Stimulated activated CD4-positive, alpha-beta T cell treated with anti-CD3 and anti-CD28 coated beads, Interleukin-2, amount 100 ng/mL, for 4 hours (primary cell): Measurements from ENCODE around the gene PGRMC1.
"Not testable (repeated sequence)": the region's sequence is repeated elsewhere in the genome, so short reads cannot be mapped to it uniquely, and the experiment has no call there.

Experiments used
- DNase-seq: peaks from one replicate; pipeline ENCODE4 v3.0.0-alpha.2; 2020; ENCODE audit warnings: low read depth

Gene PGRMC1

GRCh38 chrX:119235872-119236622 is at the start of gene PGRMC1:
Gene PGRMC1, plus strand, starts transcription at chrX:119236285. Its CDS starts 79 bp downstream, at chrX:119236364.
- DNase-seq, result peak; percentile 64

- no peak for DNase-seq
These were observed 49.3 kb upstream of the PGRMC1 start for GRCh38 chrX:119186763-119187162.

GRCh38 chrX:119187298-119187697 is 48.8 kb upstream of the PGRMC1 start:
- DNase-seq, result no peak

- no peak for DNase-seq
These were observed 47.0 kb upstream of the PGRMC1 start for GRCh38 chrX:119189115-119189514.

GRCh38 chrX:119189595-119189994 is 46.5 kb upstream of the PGRMC1 start:
- no peak for DNase-seq

- no peak for DNase-seq
These were observed 45.9 kb upstream of the PGRMC1 start for GRCh38 chrX:119190091-119190681.

- DNase-seq, result no peak
These were observed 45.3 kb upstream of the PGRMC1 start for GRCh38 chrX:119190831-119191230.

GRCh38 chrX:119194621-119195020 is 41.5 kb upstream of the PGRMC1 start:
- DNase-seq, result no peak

GRCh38 chrX:119201570-119201969 is 34.5 kb upstream of the PGRMC1 start:
- no peak for DNase-seq

GRCh38 chrX:119206203-119206602 is 29.9 kb upstream of the PGRMC1 start:
- no peak for DNase-seq

GRCh38 chrX:119207483-119207882 is 28.6 kb upstream of the PGRMC1 start:
- not testable (repeated sequence) for DNase-seq

- no peak for DNase-seq
These were observed 27.6 kb upstream of the PGRMC1 start for GRCh38 chrX:119208401-119209057.

- DNase-seq, result not testable (repeated sequence)
These were observed 25.0 kb upstream of the PGRMC1 start for GRCh38 chrX:119210931-119211648.

GRCh38 chrX:119211649-119212014 is 24.5 kb upstream of the PGRMC1 start:
- no peak for DNase-seq

GRCh38 chrX:119218198-119218597 is 17.9 kb upstream of the PGRMC1 start:
- DNase-seq, result no peak

GRCh38 chrX:119222932-119223331 is 13.2 kb upstream of the PGRMC1 start:
- no peak for DNase-seq

GRCh38 chrX:119223783-119224182 is 12.3 kb upstream of the PGRMC1 start:
- DNase-seq, result no peak

- no peak for DNase-seq
These were observed 9.6 kb upstream of the PGRMC1 start for GRCh38 chrX:119226446-119226845.

- DNase-seq, result no peak
These were observed 7.4 kb upstream of the PGRMC1 start for GRCh38 chrX:119228512-119229252.

- no peak for DNase-seq
These were observed 6.9 kb upstream of the PGRMC1 start for GRCh38 chrX:119229253-119229615.

GRCh38 chrX:119230850-119231249 is 5.2 kb upstream of the PGRMC1 start:
- DNase-seq, result no peak

GRCh38 chrX:119231936-119232445 is 4.1 kb upstream of the PGRMC1 start:
- DNase-seq, result no peak
